HL-60 (cell line): ENCODE measurements around the gene RTEL1.

Source experiments
- DNase-seq, 2 experiments: peaks; one replicate each; pipeline ENCODE4 v3.0.0-alpha.2; 2010 to 2020; ENCODE audit warnings: low read depth in 1 of 2, low spot score in 1 of 2
- H3K27ac ChIP-seq: fragments of 250-450 bp; sonication (Bioruptor Pico); replicated peaks from 2 replicates; pipeline ENCODE4 v1.5.1; 2020; ENCODE audit warnings: mild to moderate bottlenecking, moderate library complexity
- H3K27me3 ChIP-seq: fragments of 250-450 bp; sonication (Bioruptor Pico); 2 replicates; pipeline ENCODE4 v1.5.1; 2021; ENCODE audit warnings: mild to moderate bottlenecking, moderate library complexity; ENCODE audit not compliant: insufficient read depth, poor library complexity, severe bottlenecking
- H3K4me3 ChIP-seq: replicated peaks from 2 replicates; pipeline ENCODE4 v1.5.1; 2011; ENCODE audit warnings: mild to moderate bottlenecking, control low read depth, low read length; ENCODE audit not compliant: insufficient read depth
- GABPA ChIP-seq: IDR thresholded peaks from 2 replicates; pipeline ENCODE4 v1.6.1; 2012; ENCODE audit warnings: low read depth
- POLR2AphosphoS5 ChIP-seq: IDR thresholded peaks from 2 replicates; pipeline ENCODE4 v1.6.1; 2012; ENCODE audit warnings: low read depth
- SPI1 ChIP-seq: IDR thresholded peaks from 2 replicates; pipeline ENCODE4 v1.6.1; 2012; ENCODE audit warnings: low read depth, mild to moderate bottlenecking, borderline replicate concordance
- TF ChIP-seq, protein P1 (sequence below): IDR thresholded peaks from one replicate; pipeline ENCODE4 v1.5.1; 2011; ENCODE audit warnings: low read length, control low read depth, inconsistent platforms; ENCODE audit not compliant: insufficient read depth
- TF ChIP-seq, protein P2 (sequence below): IDR thresholded peaks from 2 replicates; pipeline ENCODE4 v1.6.1; 2012; ENCODE audit warnings: low read depth; ENCODE audit not compliant: insufficient replicate concordance

RTEL1 gene

GRCh38 chr20:63733579-63734081, 75.5 kb downstream of the RTEL1 start:
- no peak for TF ChIP-seq SPI1
- TF ChIP-seq, protein P1, sequence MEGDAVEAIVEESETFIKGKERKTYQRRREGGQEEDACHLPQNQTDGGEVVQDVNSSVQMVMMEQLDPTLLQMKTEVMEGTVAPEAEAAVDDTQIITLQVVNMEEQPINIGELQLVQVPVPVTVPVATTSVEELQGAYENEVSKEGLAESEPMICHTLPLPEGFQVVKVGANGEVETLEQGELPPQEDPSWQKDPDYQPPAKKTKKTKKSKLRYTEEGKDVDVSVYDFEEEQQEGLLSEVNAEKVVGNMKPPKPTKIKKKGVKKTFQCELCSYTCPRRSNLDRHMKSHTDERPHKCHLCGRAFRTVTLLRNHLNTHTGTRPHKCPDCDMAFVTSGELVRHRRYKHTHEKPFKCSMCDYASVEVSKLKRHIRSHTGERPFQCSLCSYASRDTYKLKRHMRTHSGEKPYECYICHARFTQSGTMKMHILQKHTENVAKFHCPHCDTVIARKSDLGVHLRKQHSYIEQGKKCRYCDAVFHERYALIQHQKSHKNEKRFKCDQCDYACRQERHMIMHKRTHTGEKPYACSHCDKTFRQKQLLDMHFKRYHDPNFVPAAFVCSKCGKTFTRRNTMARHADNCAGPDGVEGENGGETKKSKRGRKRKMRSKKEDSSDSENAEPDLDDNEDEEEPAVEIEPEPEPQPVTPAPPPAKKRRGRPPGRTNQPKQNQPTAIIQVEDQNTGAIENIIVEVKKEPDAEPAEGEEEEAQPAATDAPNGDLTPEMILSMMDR = no peak
- no peak for TF ChIP-seq GABPA
- TF ChIP-seq POLR2AphosphoS5 = no peak
- TF ChIP-seq, protein P2, sequence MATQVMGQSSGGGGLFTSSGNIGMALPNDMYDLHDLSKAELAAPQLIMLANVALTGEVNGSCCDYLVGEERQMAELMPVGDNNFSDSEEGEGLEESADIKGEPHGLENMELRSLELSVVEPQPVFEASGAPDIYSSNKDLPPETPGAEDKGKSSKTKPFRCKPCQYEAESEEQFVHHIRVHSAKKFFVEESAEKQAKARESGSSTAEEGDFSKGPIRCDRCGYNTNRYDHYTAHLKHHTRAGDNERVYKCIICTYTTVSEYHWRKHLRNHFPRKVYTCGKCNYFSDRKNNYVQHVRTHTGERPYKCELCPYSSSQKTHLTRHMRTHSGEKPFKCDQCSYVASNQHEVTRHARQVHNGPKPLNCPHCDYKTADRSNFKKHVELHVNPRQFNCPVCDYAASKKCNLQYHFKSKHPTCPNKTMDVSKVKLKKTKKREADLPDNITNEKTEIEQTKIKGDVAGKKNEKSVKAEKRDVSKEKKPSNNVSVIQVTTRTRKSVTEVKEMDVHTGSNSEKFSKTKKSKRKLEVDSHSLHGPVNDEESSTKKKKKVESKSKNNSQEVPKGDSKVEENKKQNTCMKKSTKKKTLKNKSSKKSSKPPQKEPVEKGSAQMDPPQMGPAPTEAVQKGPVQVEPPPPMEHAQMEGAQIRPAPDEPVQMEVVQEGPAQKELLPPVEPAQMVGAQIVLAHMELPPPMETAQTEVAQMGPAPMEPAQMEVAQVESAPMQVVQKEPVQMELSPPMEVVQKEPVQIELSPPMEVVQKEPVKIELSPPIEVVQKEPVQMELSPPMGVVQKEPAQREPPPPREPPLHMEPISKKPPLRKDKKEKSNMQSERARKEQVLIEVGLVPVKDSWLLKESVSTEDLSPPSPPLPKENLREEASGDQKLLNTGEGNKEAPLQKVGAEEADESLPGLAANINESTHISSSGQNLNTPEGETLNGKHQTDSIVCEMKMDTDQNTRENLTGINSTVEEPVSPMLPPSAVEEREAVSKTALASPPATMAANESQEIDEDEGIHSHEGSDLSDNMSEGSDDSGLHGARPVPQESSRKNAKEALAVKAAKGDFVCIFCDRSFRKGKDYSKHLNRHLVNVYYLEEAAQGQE = no peak
- H3K27ac ChIP-seq = no peak overlapping the region

GRCh38 chr20:63734111-63734945, 76.2 kb downstream of the RTEL1 start:
- Histone ChIP-seq H3K4me3 (no peak overlapping the region), H3K27me3 (no peaks in the 10 kb centered on the region), H3K27ac (no peak overlapping the region)
- TF ChIP-seq POLR2AphosphoS5 (no peak), SPI1 (no peak), GABPA (no peak)
- TF ChIP-seq, protein P2 = no peak
- TF ChIP-seq, protein P1 = no peak
- no peak for DNase-seq

More at GRCh38 chr20:63733579-63734081, 75.5 kb downstream of the RTEL1 start:
- no peak overlapping the region for H3K4me3 ChIP-seq
- H3K27me3 ChIP-seq = no peaks in the 10 kb centered on the region
- DNase-seq = no peak

DNA sequence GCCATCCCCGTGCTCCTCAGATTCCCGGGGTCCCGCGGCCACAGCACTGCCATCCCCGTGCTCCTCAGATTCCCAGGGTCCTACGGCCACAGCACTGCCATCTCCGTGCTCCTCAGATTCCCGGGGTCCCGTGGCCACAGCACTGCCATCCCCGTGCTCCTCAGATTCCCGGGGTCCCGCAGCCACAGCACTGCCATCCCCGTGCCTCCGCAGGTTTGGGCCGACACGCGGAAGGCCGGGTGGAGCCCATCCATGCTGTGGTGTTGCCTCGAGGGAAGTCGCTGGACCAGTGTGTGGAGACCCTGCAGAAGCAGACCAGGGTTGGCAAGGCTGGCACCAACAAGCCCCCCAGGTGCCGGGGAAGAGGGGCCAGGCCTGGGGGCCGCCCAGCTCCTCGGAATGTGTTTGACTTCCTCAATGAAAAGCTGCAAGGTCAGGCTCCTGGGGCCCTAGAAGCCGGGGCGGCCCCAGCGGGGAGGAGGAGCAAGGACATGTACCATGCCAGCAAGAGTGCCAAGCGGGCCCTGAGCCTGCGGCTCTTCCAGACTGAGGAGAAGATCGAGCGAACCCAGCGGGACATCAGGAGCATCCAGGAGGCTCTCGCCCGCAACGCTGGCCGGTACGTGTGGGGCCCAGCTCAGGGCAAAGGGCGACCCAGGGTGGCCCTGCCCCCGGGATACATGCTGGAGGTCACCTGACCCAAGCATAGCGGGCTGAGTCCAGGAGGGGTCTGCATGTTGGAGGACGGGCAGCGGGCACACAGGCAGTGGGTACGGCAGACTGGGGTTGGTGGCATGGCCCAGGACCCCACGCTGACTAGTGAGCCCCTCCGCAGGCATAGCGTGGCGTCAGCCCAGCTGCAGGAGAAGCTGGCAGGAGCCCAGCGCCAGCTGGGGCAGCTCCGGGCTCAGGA, 77.1 kb downstream of the RTEL1 start:
- Histone ChIP-seq H3K4me3 (no peak overlapping the region), H3K27me3 (no peaks in the 10 kb centered on the region), H3K27ac (peak overlapping the region; percentile 51)
- TF ChIP-seq, protein P1 = no peak
- TF ChIP-seq POLR2AphosphoS5 (no peak; the same call in 1 of the 2 replicates), SPI1 (no peak; the same call in 1 of the 2 replicates)
- TF ChIP-seq, protein P2 = no peak
- DNase-seq = peak in 1 of 2 experiments; percentile 70
